ENCODE results near the gene THUMPD1.
"Not testable (repeated sequence)": the region's sequence is repeated elsewhere in the genome, so short reads cannot be mapped to it uniquely, and the experiment has no call there.

Gene THUMPD1

GRCh38 chr16:20740007-20740883, 1.4 kb downstream of the THUMPD1 start:
- TF ChIP-seq Cebpa-rat (IDR thresholded peaks at IDR 0.05), result no peak
- Histone ChIP-seq H3K9me3 (replicated peaks in 1 of 11) (no peaks in the 10 kb centered on the region), H3K27me3 (no peaks in the 10 kb centered on the region), H4K20me1 (peaks cover 27 to 53% (median 42%) of the 10 kb centered on the region in 11 experiments; a peak in 20 of 22 replicates), H3K27ac (peak overlapping the region; percentile 60 to 96 (median 91); a peak in 21 of 22 replicates), H3K36me3 (peaks cover 39 to 49% (median 46%) of the 10 kb centered on the region in 11 experiments), H3K4me3 (peak overlapping the region; percentile 74 to 95 (median 84)), H3K9ac (peak overlapping the region; percentile 88 to 96 (median 91)), H3K4me1 (peaks cover 11 to 26% (median 16%) of the 10 kb centered on the region in 10 experiments), H3K4me2 (peak overlapping the region; percentile 85 to 98 (median 94))

GRCh38 chr16:20735490-20735889, 6.1 kb downstream of the THUMPD1 start:
- no peak for TF ChIP-seq Cebpa-rat (IDR thresholded peaks at IDR 0.05)
- H3K9ac ChIP-seq, result no peak overlapping the region
- H3K9me3 ChIP-seq (replicated peaks in 1 of 11), result no peaks in the 10 kb centered on the region
- no peak overlapping the region for H3K27ac ChIP-seq
- H4K20me1 ChIP-seq, result peaks cover 22 to 60% (median 41%) of the 10 kb centered on the region in 11 experiments; a peak in 20 of 22 replicates
- H3K4me2 ChIP-seq, result no peak overlapping the region
- no peak overlapping the region for H3K4me3 ChIP-seq
- peaks cover 51 to 71% (median 64%) of the 10 kb centered on the region in 11 experiments for H3K36me3 ChIP-seq
- no peaks in the 10 kb centered on the region for H3K27me3 ChIP-seq
- peaks cover 8 to 22% (median 13%) of the 10 kb centered on the region in 10 experiments for H3K4me1 ChIP-seq

GRCh38 chr16:20734782-20735181, 6.8 kb downstream of the THUMPD1 start:
- H3K36me3 ChIP-seq, result peaks cover 51 to 71% (median 62%) of the 10 kb centered on the region in 11 experiments
- H3K9me3 ChIP-seq (replicated peaks in 1 of 11), result no peaks in the 10 kb centered on the region
- no peaks in the 10 kb centered on the region for H3K27me3 ChIP-seq
- no peak overlapping the region for H3K9ac ChIP-seq
- H3K4me2 ChIP-seq, result no peak overlapping the region
- no peak overlapping the region for H3K27ac ChIP-seq
- no peak for TF ChIP-seq Cebpa-rat (IDR thresholded peaks at IDR 0.05)
- H3K4me1 ChIP-seq, result peaks cover 1 to 15% (median 6%) of the 10 kb centered on the region in 10 experiments; a peak in 19 of 20 replicates
- peaks cover 15 to 52% (median 34%) of the 10 kb centered on the region in 11 experiments; a peak in 20 of 22 replicates for H4K20me1 ChIP-seq
- H3K4me3 ChIP-seq, result no peak overlapping the region

- no peak overlapping the region for H3K4me2 ChIP-seq
- no peak overlapping the region for H3K4me3 ChIP-seq
- H3K36me3 ChIP-seq, result peaks cover 51 to 64% (median 55%) of the 10 kb centered on the region in 11 experiments
- peaks cover 0 to 8% (median 0%) of the 10 kb centered on the region in 10 experiments; a peak in 2 of 20 replicates for H3K4me1 ChIP-seq
- no peak overlapping the region for H3K27ac ChIP-seq
- no peak overlapping the region for H3K9ac ChIP-seq
- TF ChIP-seq Cebpa-rat (IDR thresholded peaks at IDR 0.05), result no peak
- peaks cover 8 to 45% (median 27%) of the 10 kb centered on the region in 11 experiments; a peak in 20 of 22 replicates for H4K20me1 ChIP-seq
- H3K27me3 ChIP-seq, result no peaks in the 10 kb centered on the region
- no peaks in the 10 kb centered on the region for H3K9me3 ChIP-seq (replicated peaks in 1 of 11)
Observed at GRCh38 chr16:20734056-20734455, 7.6 kb downstream of the THUMPD1 start.

- Histone ChIP-seq H3K36me3 (peaks cover 2 to 14% (median 6%) of the 10 kb centered on the region in 11 experiments; a peak in 15 of 22 replicates), H4K20me1 (peaks cover 0 to 5% (median 0%) of the 10 kb centered on the region in 11 experiments; a peak in 1 of 22 replicates), H3K9ac (no peak overlapping the region), H3K4me1 (no peaks in the 10 kb centered on the region), H3K4me2 (no peak overlapping the region), H3K27ac (no peak overlapping the region), H3K27me3 (no peaks in the 10 kb centered on the region), H3K9me3 (replicated peaks in 1 of 11) (no peaks in the 10 kb centered on the region), H3K4me3 (no peak overlapping the region)
- no peak for TF ChIP-seq Cebpa-rat (IDR thresholded peaks at IDR 0.05)
Observed at GRCh38 chr16:20729141-20729540, 12.5 kb downstream of the THUMPD1 start.

- H3K36me3 ChIP-seq, result peaks cover 0 to 8% (median 0%) of the 10 kb centered on the region in 11 experiments; a peak in 4 of 22 replicates
- no peak for TF ChIP-seq Cebpa-rat (IDR thresholded peaks at IDR 0.05)
- no peak overlapping the region for H3K4me3 ChIP-seq
- H3K27me3 ChIP-seq, result no peaks in the 10 kb centered on the region
- H4K20me1 ChIP-seq, result no peaks in the 10 kb centered on the region
- no peaks in the 10 kb centered on the region for H3K9me3 ChIP-seq (replicated peaks in 1 of 11)
- no peak overlapping the region for H3K4me2 ChIP-seq
- no peak overlapping the region for H3K27ac ChIP-seq
- H3K4me1 ChIP-seq, result no peaks in the 10 kb centered on the region
- no peak overlapping the region for H3K9ac ChIP-seq
Observed at GRCh38 chr16:20727181-20727580, 14.4 kb downstream of the THUMPD1 start.

- no peaks in the 10 kb centered on the region for H3K4me1 ChIP-seq
- no peak overlapping the region for H3K9ac ChIP-seq
- H3K4me2 ChIP-seq, result no peak overlapping the region
- no peak overlapping the region for H3K27ac ChIP-seq
- H3K9me3 ChIP-seq (replicated peaks in 1 of 11), result no peaks in the 10 kb centered on the region
- H4K20me1 ChIP-seq, result no peaks in the 10 kb centered on the region
- peaks cover 0 to 8% (median 0%) of the 10 kb centered on the region in 11 experiments; a peak in 4 of 22 replicates for H3K36me3 ChIP-seq
- H3K27me3 ChIP-seq, result no peaks in the 10 kb centered on the region
- no peak for TF ChIP-seq Cebpa-rat (IDR thresholded peaks at IDR 0.05)
- H3K4me3 ChIP-seq, result no peak overlapping the region
Observed at GRCh38 chr16:20726661-20727060, 15.0 kb downstream of the THUMPD1 start.

- no peaks in the 10 kb centered on the region for H3K4me1 ChIP-seq
- no peak overlapping the region for H3K27ac ChIP-seq
- no peaks in the 10 kb centered on the region for H4K20me1 ChIP-seq
- peaks cover 0 to 5% (median 0%) of the 10 kb centered on the region in 11 experiments; a peak in 1 of 22 replicates for H3K9me3 ChIP-seq (replicated peaks in 1 of 11)
- no peaks in the 10 kb centered on the region for H3K27me3 ChIP-seq
- no peak overlapping the region for H3K4me3 ChIP-seq
- no peak overlapping the region for H3K9ac ChIP-seq
- TF ChIP-seq Cebpa-rat (IDR thresholded peaks at IDR 0.05), result no peak
- no peak overlapping the region for H3K4me2 ChIP-seq
- no peaks in the 10 kb centered on the region for H3K36me3 ChIP-seq
Observed at GRCh38 chr16:20720251-20720650, 21.4 kb downstream of the THUMPD1 start.

- H4K20me1 ChIP-seq; H3K9me3 ChIP-seq (replicated peaks in 1 of 11); H3K9ac ChIP-seq; H3K4me3 ChIP-seq; H3K27me3 ChIP-seq; H3K36me3 ChIP-seq; H3K4me1 ChIP-seq; H3K27ac ChIP-seq; H3K4me2 ChIP-seq: not testable (repeated sequence)
Observed at GRCh38 chr16:20717718-20718117, 23.9 kb downstream of the THUMPD1 start.

Measured in BLaER1 treated with 17β-estradiol and CSF1 and Interleukin-3, amounts not matched to agents 10 nM and 100 nM (cell line).